ENCODE data around the gene SH3BGR.

SH3BGR gene

DNA sequence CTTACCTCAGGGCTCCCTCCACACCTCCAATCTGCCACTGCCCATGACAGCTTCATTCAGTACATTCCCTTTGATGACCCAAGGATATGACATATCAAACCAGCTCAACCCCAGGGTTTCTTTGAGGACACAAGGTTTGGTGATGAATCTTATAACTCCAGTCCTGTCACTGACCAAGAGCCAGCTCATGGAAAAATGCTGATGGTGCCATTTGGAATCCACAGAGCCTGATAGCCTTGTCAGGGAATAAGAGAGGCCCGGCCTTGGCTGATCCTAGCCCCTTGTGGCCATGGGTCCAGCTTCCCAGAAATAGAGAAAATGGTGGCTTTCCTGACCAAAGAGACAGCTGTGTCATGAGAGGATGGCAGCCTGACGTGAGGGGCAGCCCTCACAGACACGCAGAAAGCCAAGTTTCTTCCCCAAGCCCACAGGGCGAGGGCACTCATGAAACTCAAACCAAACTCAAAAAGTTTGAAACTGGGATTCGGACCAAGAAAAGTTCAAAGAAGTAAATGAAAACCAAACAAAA, 75.4 kb downstream of the SH3BGR start:
- H3K4me3 ChIP-seq (ENCODE audit: insufficient read depth, low read depth, low read length): no peak overlapping the region

DNA sequence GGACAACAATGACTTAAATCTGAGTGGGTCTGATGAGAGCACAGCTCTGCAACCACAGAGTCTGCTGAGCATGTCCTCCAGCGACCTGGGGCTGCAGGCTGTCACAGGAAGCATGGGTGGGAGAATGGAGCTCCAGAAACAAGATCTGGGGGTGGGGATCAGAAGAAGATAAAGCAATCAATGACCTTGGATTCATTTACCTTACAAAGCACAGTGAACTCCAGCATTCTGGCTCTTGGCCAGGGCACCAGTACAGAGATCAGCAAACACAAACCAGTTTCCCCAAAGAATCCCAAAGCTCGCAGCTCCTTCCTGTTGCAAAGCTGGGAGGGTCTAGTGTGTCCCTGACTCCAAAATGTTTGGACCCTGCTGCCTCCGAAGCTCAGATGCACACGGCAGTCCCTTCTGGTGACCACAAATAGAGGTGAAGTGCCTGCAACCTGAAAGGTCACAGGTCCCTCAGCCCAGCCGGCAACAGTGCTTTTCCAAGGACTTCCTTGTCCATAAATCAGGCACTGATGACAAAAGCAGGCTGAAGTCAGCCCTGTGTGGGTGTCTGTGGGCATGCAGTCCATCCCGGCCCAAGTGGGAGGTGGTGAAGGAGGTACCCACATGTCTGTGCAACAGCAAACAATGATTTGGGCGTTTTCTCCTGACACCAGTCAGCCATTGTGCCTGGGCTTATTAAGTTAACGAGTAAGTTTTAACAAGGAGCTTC, 76.1 kb downstream of the SH3BGR start:
- no peaks in the 10 kb centered on the region for H3K36me3 ChIP-seq (ENCODE audit: control insufficient read depth, insufficient read depth, low read length)
- H3K9me3 ChIP-seq (ENCODE audit: control insufficient read depth, low read length): no peaks in the 10 kb centered on the region
- H3K4me1 ChIP-seq (ENCODE audit: control insufficient read depth, insufficient read depth, low read length): peaks cover 29% of the 10 kb centered on the region
- no peak overlapping the region for H3K4me3 ChIP-seq (ENCODE audit: insufficient read depth, low read depth, low read length)
- H3K27me3 ChIP-seq (ENCODE audit: control insufficient read depth, insufficient read depth, low read length, poor library complexity, severe bottlenecking): no peaks in the 10 kb centered on the region
- 73 to 78% methylated on average over 8 of the region's 8 CpGs for WGBS, 2 experiments
- no peak overlapping the region for H3K27ac ChIP-seq (ENCODE audit: insufficient read depth, low read depth, low read length, poor library complexity, severe bottlenecking)

More for the DNA sequence above, 75.4 kb downstream of the SH3BGR start:
- no peaks in the 10 kb centered on the region for H3K9me3 ChIP-seq (ENCODE audit: control insufficient read depth, low read length)
- no peaks in the 10 kb centered on the region for H3K36me3 ChIP-seq (ENCODE audit: control insufficient read depth, insufficient read depth, low read length)
- H3K27me3 ChIP-seq (ENCODE audit: control insufficient read depth, insufficient read depth, low read length, poor library complexity, severe bottlenecking): no peaks in the 10 kb centered on the region
- peaks cover 28% of the 10 kb centered on the region for H3K4me1 ChIP-seq (ENCODE audit: control insufficient read depth, insufficient read depth, low read length)
- no peak overlapping the region for H3K27ac ChIP-seq (ENCODE audit: insufficient read depth, low read depth, low read length, poor library complexity, severe bottlenecking)
- WGBS, 2 experiments: 92 to 93% methylated on average over 5 of the region's 5 CpGs

DNA sequence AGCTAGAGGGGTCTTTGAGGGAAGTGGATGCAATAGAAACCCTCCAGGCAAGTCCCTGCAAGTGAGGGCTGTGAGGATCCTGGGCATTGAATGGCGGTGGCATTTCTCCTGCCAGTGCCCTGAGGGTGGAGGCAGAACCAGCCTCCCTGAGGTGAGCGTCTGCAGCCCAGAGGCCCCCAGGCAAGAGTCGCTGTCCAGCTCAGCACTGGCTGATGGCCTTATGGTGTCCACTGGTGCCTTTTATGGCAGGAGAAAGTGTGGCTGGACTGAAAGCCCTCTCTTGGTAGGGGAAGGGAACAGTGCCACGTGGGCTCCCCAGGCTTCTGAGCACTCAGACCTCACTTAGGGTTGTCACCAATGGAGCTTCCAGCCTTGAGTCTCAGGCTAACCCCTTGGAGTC, 77.3 kb downstream of the SH3BGR start:
- Histone ChIP-seq H3K36me3 (ENCODE audit: control insufficient read depth, insufficient read depth, low read length) (no peaks in the 10 kb centered on the region), H3K27ac (ENCODE audit: insufficient read depth, low read depth, low read length, poor library complexity, severe bottlenecking) (no peak overlapping the region), H3K27me3 (ENCODE audit: control insufficient read depth, insufficient read depth, low read length, poor library complexity, severe bottlenecking) (no peaks in the 10 kb centered on the region), H3K4me3 (ENCODE audit: insufficient read depth, low read depth, low read length) (no peak overlapping the region), H3K9me3 (ENCODE audit: control insufficient read depth, low read length) (no peaks in the 10 kb centered on the region), H3K4me1 (ENCODE audit: control insufficient read depth, insufficient read depth, low read length) (peaks cover 23% of the 10 kb centered on the region)
- 82 to 85% methylated on average over 4 of the region's 4 CpGs for WGBS, 2 experiments

DNA sequence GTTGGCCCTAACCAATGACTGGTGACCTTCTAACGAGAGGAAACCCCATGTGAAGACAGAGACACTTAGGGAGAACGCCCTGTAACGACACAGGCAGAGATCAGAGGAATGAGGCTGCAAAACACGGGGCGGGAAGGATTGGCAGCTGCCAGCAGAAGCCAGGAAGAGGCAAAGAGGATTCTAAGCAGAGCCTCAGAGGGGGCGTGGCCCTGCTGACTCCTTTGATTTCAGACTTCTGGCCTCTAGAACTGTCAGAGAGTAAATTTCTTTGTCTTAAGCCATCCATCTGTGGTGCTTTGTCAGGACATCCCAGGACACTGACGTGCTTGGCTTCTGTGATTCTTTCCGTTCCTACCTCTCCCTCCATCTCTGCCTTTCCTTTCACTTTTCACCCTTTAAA, 79.3 kb downstream of the SH3BGR start:
- no peak overlapping the region for H3K4me3 ChIP-seq (ENCODE audit: insufficient read depth, low read depth, low read length)
- peaks cover 20% of the 10 kb centered on the region for H3K4me1 ChIP-seq (ENCODE audit: control insufficient read depth, insufficient read depth, low read length)
- 15 to 27% methylated on average over 8 of the region's 8 CpGs for WGBS, 2 experiments
- H3K9me3 ChIP-seq (ENCODE audit: control insufficient read depth, low read length): no peaks in the 10 kb centered on the region
- H3K36me3 ChIP-seq (ENCODE audit: control insufficient read depth, insufficient read depth, low read length): no peaks in the 10 kb centered on the region
- no peak overlapping the region for H3K27ac ChIP-seq (ENCODE audit: insufficient read depth, low read depth, low read length, poor library complexity, severe bottlenecking)
- no peaks in the 10 kb centered on the region for H3K27me3 ChIP-seq (ENCODE audit: control insufficient read depth, insufficient read depth, low read length, poor library complexity, severe bottlenecking)

DNA sequence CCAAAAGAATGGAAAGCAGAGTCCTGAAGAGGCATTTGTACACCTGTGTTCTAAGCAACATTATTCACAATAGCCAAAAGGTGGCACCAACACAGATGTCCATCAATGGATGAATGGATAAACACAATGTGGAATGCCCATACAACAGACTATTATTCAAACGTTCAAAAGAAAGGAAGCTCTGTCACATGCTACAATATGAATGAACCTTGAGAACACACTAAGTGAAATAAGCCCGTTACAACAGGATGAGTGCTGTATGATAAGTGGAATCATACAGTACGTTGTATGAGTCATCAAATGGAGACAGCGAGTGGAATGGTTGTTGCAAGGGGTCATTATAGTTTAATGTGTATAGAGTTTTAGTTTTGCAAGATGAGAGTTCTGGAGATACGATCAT, 80.1 kb downstream of the SH3BGR start:
- H3K4me1 ChIP-seq (ENCODE audit: control insufficient read depth, insufficient read depth, low read length): peaks cover 20% of the 10 kb centered on the region
- H3K9me3 ChIP-seq (ENCODE audit: control insufficient read depth, low read length): no peaks in the 10 kb centered on the region
- H3K27me3 ChIP-seq (ENCODE audit: control insufficient read depth, insufficient read depth, low read length, poor library complexity, severe bottlenecking): no peaks in the 10 kb centered on the region
- H3K36me3 ChIP-seq (ENCODE audit: control insufficient read depth, insufficient read depth, low read length): no peaks in the 10 kb centered on the region
- no peak overlapping the region for H3K4me3 ChIP-seq (ENCODE audit: insufficient read depth, low read depth, low read length)
- H3K27ac ChIP-seq (ENCODE audit: insufficient read depth, low read depth, low read length, poor library complexity, severe bottlenecking): no peak overlapping the region
- WGBS, 2 experiments: 90 to 94% methylated on average over 5 of the region's 5 CpGs

DNA sequence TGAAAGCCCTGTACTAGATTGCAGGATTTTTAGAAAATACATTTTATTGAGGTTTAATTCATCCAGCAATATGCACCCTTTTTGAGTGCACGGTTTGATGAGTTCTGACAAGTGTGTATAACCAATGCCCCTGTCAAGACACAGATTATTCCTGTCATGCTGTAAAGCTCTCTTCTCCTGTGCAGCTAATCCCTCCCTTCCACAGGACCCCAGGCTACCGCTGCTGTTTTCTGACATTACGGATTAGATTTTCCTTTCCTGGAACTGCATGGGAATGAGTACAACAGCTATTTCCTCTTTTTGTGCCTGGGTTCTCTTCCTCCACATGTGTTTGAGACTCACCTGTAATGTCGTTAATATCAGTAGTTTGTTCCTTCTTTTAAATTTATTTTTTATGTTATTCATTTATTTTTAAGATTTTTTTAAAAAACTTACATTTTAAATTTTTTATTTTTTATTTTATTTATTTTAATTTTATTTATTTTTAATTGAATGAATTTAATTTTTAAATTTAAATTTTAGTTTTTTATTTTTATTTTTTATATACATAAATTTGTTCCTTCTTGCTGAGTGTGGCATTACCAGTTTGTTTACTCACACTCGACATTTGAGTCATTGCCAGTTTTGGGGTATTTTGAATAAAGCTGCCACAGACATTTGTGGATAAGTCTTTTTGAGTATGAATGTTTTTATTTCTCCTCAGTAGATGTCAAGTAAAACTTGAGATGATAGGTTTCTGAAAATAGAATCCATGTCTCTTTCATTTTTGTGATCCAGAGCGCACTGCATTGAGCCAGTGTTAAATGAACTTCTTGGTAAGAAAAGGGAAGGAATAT, 82.0 kb downstream of the SH3BGR start:
- Histone ChIP-seq H3K4me3 (ENCODE audit: insufficient read depth, low read depth, low read length) (no peak overlapping the region), H3K4me1 (ENCODE audit: control insufficient read depth, insufficient read depth, low read length) (peaks cover 10% of the 10 kb centered on the region), H3K9me3 (ENCODE audit: control insufficient read depth, low read length) (no peaks in the 10 kb centered on the region), H3K27ac (ENCODE audit: insufficient read depth, low read depth, low read length, poor library complexity, severe bottlenecking) (no peak overlapping the region), H3K27me3 (ENCODE audit: control insufficient read depth, insufficient read depth, low read length, poor library complexity, severe bottlenecking) (no peaks in the 10 kb centered on the region), H3K36me3 (ENCODE audit: control insufficient read depth, insufficient read depth, low read length) (no peaks in the 10 kb centered on the region)
- WGBS, 2 experiments: 92 to 98% methylated on average over 5 of the region's 6 CpGs

DNA sequence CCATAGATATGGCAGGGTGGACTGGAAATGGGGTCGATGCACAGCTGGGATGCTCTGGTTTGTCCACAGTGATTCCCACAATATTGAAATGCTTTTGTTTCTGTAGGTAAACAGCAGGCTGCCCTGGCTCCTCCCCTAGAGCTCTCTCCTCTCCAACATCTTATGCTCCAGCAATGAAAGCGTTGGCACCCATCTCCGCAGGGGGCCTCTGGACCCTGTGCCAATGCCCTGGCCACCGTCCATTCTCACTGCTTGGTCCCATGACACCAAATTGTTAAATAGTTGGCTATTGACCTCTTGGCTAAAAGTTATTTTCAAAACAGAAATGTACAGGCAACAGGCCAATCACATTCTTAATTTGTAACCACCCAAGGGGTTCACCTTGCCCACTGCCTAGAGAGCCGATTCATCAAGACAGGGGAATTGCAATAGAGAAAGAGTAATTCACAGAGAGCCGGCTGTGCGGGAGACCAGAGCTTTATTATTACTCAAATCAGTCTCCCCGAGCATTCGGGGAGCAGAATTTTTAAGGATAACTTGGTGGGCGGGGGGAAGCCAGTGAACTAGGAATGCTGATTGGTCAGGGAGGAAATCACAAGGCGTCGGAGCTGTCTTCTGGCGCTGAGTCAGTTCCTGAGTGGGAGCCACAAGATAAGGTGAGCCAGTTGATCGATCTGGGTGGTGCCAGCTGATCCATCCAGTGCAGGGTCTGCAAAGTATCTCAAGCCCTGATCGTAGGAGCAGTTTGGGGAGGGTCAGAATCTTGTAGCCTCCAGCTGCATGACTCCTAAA, 84.1 kb downstream of the SH3BGR start:
- WGBS, 2 experiments: 85 to 86% methylated on average over 15 of the region's 15 CpGs
- no peaks in the 10 kb centered on the region for H3K9me3 ChIP-seq (ENCODE audit: control insufficient read depth, low read length)
- H3K36me3 ChIP-seq (ENCODE audit: control insufficient read depth, insufficient read depth, low read length): no peaks in the 10 kb centered on the region
- no peaks in the 10 kb centered on the region for H3K27me3 ChIP-seq (ENCODE audit: control insufficient read depth, insufficient read depth, low read length, poor library complexity, severe bottlenecking)
- H3K4me1 ChIP-seq (ENCODE audit: control insufficient read depth, insufficient read depth, low read length): peaks cover 10% of the 10 kb centered on the region
- no peak overlapping the region for H3K4me3 ChIP-seq (ENCODE audit: insufficient read depth, low read depth, low read length)
- H3K27ac ChIP-seq (ENCODE audit: insufficient read depth, low read depth, low read length, poor library complexity, severe bottlenecking): no peak overlapping the region

DNA sequence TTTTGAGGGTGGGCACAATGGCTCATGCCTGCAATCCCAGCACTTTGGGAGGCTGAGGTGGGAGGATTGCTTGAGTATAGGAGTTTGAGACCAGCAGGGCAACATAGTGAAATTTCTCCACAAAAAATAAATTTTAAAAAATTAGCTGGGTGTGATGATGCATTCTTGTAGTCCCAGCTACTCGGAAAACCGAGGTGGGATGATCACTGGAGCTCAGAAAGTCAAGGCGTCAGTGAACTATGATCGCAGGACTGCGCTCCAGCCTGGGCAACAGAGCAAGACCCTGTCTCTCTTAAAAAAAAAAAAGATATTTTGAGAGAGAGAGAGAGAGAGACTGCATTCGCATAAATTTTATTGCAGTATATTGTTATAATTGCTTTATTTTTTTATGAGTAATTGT, 85.1 kb downstream of the SH3BGR start:
- Histone ChIP-seq H3K27me3 (ENCODE audit: control insufficient read depth, insufficient read depth, low read length, poor library complexity, severe bottlenecking) (no peaks in the 10 kb centered on the region), H3K36me3 (ENCODE audit: control insufficient read depth, insufficient read depth, low read length) (no peaks in the 10 kb centered on the region), H3K9me3 (ENCODE audit: control insufficient read depth, low read length) (no peaks in the 10 kb centered on the region), H3K4me1 (ENCODE audit: control insufficient read depth, insufficient read depth, low read length) (peaks cover 4% of the 10 kb centered on the region), H3K27ac (ENCODE audit: insufficient read depth, low read depth, low read length, poor library complexity, severe bottlenecking) (no peak overlapping the region), H3K4me3 (ENCODE audit: insufficient read depth, low read depth, low read length) (no peak overlapping the region)
- WGBS, 2 experiments: 87 to 91% methylated on average over 5 of the region's 6 CpGs

DNA sequence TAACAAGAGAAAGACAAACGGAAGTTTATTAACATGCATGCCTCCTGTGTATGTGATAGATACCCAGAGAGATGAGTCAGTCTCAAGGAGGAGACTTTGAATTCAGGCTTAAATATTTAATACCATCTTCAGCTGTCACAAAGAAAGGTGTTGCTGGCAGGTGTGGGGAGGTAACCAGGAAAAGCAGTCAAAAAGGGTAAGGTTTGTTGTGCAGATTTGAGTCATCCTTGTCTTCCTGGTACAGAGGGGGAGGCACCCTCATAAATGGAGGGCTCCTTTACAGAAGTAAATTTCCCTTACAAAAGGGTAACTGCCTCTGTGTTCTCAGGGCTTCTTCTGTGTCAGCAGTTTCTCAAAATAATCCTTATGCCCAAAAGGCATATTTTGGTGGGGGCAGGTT, 85.8 kb downstream of the SH3BGR start:
- Histone ChIP-seq H3K27ac (ENCODE audit: insufficient read depth, low read depth, low read length, poor library complexity, severe bottlenecking) (no peak overlapping the region), H3K27me3 (ENCODE audit: control insufficient read depth, insufficient read depth, low read length, poor library complexity, severe bottlenecking) (no peaks in the 10 kb centered on the region), H3K4me3 (ENCODE audit: insufficient read depth, low read depth, low read length) (no peak overlapping the region), H3K9me3 (ENCODE audit: control insufficient read depth, low read length) (no peaks in the 10 kb centered on the region), H3K36me3 (ENCODE audit: control insufficient read depth, insufficient read depth, low read length) (no peaks in the 10 kb centered on the region), H3K4me1 (ENCODE audit: control insufficient read depth, insufficient read depth, low read length) (no peaks in the 10 kb centered on the region)
- WGBS, 2 experiments: 0% methylated on average over 1 of the region's 1 CpG

Data from ectodermal cell (in vitro differentiated cells).